GM21619 (cell line): ENCODE results near the gene TINCR.

ENCODE experiments used
- ATAC-seq: cut with Tn5 transposase; IDR thresholded peaks from one replicate; pipeline ENCODE4 v1.9.1; 2021; ENCODE audit not compliant: unreplicated experiment

TINCR gene

GRCh38 chr19:5520501-5520900, 47.3 kb downstream of the TINCR start:
- ATAC-seq, result no peak

- no peak for ATAC-seq
Observed at GRCh38 chr19:5519076-5519475, 48.7 kb downstream of the TINCR start.

- no peak for ATAC-seq
Observed at GRCh38 chr19:5515737-5516136, 52.0 kb downstream of the TINCR start.

GRCh38 chr19:5514001-5514400, 53.8 kb downstream of the TINCR start:
- no peak for ATAC-seq

GRCh38 chr19:5512715-5513114, 55.0 kb downstream of the TINCR start:
- no peak for ATAC-seq
